Esophagus (tissue), 2 donors: ENCODE results near the gene METTL16. TPM values are rescaled to one million over a fixed set of nuclear protein-coding genes. Genes with fewer than 3 reads are reported as not detected.
"Not testable (repeated sequence)": the region's sequence is repeated elsewhere in the genome, so short reads cannot be mapped to it uniquely, and the experiment has no call there.

Experiments
- H3K27ac ChIP-seq, 2 donors: one replicate each; pipeline ENCODE4 v1.5.1; 2013; ENCODE audit warnings: low read depth in 2 of 2, mild to moderate bottlenecking in 2 of 2, inconsistent platforms in 1 of 2, low read length in 1 of 2, moderate library complexity in 1 of 2
- H3K27me3 ChIP-seq, 2 donors: one replicate each; pipeline ENCODE4 v1.6.1; 2013; ENCODE audit warnings: low read length in 2 of 2, control low read depth in 1 of 2, mild to moderate bottlenecking in 1 of 2; ENCODE audit not compliant: insufficient read depth in 2 of 2, control insufficient read depth in 1 of 2
- H3K36me3 ChIP-seq, 2 donors: one replicate each; pipeline ENCODE4 v1.6.1; 2013; ENCODE audit warnings: low read length in 1 of 2; ENCODE audit not compliant: control insufficient read depth in 2 of 2, insufficient read depth in 2 of 2
- H3K4me1 ChIP-seq, 2 donors: one replicate each; pipeline ENCODE4 v1.6.1; 2013; ENCODE audit warnings: low read length in 1 of 2; ENCODE audit not compliant: control insufficient read depth in 2 of 2, insufficient read depth in 2 of 2
- H3K4me3 ChIP-seq, 2 donors: one replicate each; pipeline ENCODE4 v1.5.1; 2013; ENCODE audit warnings: low read length in 2 of 2, mild to moderate bottlenecking in 2 of 2, low read depth in 1 of 2, moderate library complexity in 1 of 2
- H3K9me3 ChIP-seq, 2 donors: one replicate each; pipeline ENCODE4 v1.6.1; 2013; ENCODE audit warnings: mild to moderate bottlenecking in 2 of 2, low read depth in 1 of 2, low read length in 1 of 2, moderate library complexity in 1 of 2; ENCODE audit not compliant: control insufficient read depth in 2 of 2, insufficient read depth in 1 of 2
- WGBS, 2 donors: extraction: QIAGEN DNeasy Blood & Tissue Kit; methylation state at CpG; one replicate each; pipeline ENCODE4 v1.1.7; 2013; 5-methylcytosine and 5-hydroxymethylcytosine counted together
- polyA plus RNA-seq, 2 donors: library from polyadenylated mRNA; stranded (reverse); fragments of 200-250 nt; gene quantifications; one replicate each; pipeline ENCODE4 v1.2.3, GENCODE V29; 2013
- donor health status: healthy with polysubstance abuse.
- donor health status: Bipolar disorder and iron deficiency.

METTL16 gene, protein sequence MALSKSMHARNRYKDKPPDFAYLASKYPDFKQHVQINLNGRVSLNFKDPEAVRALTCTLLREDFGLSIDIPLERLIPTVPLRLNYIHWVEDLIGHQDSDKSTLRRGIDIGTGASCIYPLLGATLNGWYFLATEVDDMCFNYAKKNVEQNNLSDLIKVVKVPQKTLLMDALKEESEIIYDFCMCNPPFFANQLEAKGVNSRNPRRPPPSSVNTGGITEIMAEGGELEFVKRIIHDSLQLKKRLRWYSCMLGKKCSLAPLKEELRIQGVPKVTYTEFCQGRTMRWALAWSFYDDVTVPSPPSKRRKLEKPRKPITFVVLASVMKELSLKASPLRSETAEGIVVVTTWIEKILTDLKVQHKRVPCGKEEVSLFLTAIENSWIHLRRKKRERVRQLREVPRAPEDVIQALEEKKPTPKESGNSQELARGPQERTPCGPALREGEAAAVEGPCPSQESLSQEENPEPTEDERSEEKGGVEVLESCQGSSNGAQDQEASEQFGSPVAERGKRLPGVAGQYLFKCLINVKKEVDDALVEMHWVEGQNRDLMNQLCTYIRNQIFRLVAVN
- 10 to 100 TPM in 1 of 2 donors, 1 to 10 TPM in 1; 10.0 to 15.1 TPM for polyA plus RNA-seq

DNA sequence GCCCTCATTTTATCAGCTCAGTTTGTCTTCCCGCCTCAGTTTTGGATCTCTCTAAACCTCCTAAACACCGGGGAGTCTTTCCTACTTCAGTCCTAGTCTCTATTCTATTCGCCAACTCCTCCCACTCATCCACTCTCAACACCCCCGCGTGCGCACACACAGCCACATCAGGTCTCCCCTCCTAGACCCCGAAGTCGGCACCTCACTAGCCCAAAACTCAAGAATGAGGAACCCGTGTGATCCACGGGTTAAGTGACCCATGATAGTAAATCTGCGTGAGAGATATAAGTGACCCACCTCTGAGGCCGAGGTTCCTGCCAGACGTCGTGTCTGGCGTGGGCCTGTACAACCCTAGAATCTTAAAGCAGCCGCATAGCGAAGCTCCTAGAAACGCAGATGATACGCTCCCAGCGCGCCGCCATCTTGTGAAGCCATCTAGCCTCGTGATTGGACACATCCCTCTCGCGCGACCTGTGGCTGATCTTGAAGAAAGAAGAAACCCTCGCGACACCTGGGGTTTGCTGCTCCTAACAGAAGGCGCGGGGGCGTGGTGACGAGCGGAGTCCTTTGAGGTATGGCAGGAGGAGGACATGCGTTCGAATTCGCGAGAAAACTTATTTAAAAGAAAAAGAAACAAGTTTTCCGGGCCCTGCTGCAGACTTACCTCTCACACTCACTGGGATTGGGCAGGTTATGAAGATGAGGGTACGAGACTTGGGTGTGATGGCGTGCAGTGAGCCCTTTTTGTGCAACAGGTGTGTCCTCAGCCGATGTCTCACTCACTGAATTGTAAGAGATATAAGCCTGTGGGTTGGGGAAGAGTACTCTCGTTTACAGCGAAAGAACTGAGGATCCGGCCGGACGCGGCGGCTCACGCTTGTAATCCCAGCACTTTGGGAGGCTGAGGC is at the start of gene METTL16:
Gene METTL16 (minus strand): TSS at position 427 of the 908 bp plus-strand sequence. CDS start 9,557 bp downstream, outside the sequence.
- Histone ChIP-seq H3K4me3 (peak within 1 kb of the TSS; percentile 68 to 91), H3K36me3 (no peaks in the 10 kb centered on the region), H3K9me3 (no peaks in the 10 kb centered on the region), H3K27ac (peak within 1 kb of the TSS; percentile 96 to 97), H3K27me3 (no peaks in the 10 kb centered on the region), H3K4me1 (peaks cover 0 to 3% of the 10 kb centered on the region in 2 donors)
- 0% methylated on average over 49 of the region's 49 CpGs for WGBS, 2 donors

GRCh38 chr17:2560658-2561057 is 49.0 kb upstream of the METTL16 start:
- H3K4me1 ChIP-seq, result no peaks in the 10 kb centered on the region
- no peak overlapping the region for H3K27ac ChIP-seq
- no peaks in the 10 kb centered on the region for H3K9me3 ChIP-seq
- no peaks in the 10 kb centered on the region for H3K36me3 ChIP-seq
- no peak overlapping the region for H3K4me3 ChIP-seq
- 79 to 80% methylated on average over 5 of the region's 5 CpGs for WGBS, 2 donors
- no peaks in the 10 kb centered on the region for H3K27me3 ChIP-seq

DNA sequence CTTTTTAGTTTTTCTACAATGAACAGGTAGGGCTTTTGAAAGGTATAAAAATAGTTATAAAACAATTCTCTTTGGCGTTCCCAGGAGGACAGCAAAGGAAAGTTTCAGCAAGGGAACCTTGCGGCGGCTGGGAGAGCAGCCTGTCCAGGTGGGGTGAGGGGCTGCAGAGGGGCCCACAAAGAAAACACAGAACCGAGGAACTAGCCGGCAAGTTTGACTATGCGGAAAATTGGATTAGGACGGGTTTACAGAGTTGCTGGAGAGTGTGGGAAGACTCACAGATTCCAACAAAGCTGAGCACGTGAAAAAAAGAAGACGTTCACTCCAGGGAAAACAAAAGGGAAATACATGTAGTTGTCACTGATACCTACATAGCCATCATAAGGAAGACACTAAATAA is 40.2 kb upstream of the METTL16 start:
- no peak overlapping the region for H3K27ac ChIP-seq
- H3K4me3 ChIP-seq, result no peak overlapping the region
- H3K9me3 ChIP-seq, result no peaks in the 10 kb centered on the region
- H3K27me3 ChIP-seq, result no peaks in the 10 kb centered on the region
- no peaks in the 10 kb centered on the region for H3K36me3 ChIP-seq
- H3K4me1 ChIP-seq, result no peaks in the 10 kb centered on the region
- WGBS, 2 donors, result 53 to 58% methylated on average over 9 of the region's 9 CpGs

DNA sequence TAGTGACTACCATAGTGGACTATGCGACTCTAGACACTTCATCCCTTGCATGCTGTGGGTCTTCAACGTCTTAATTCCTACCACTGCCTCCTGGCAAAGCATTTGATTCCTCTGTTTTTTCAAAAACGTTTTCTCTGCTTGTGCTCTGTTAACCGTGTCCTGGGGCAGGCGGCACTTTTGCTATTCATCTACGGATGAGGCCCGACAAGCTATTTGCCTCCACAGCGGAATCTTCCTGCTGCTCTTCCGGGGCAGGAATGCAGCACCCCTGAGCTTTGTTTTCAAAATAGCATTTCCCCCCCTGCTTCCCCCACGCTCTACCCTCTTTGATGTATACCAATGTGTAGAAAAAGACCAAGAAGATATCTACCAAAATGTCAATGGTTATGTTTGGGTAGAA is 39.8 kb upstream of the METTL16 start:
- Histone ChIP-seq H3K36me3 (no peaks in the 10 kb centered on the region), H3K4me3 (no peak overlapping the region)

GRCh38 chr17:2549392-2550211 is 37.9 kb upstream of the METTL16 start:
- Histone ChIP-seq H3K27ac (no peak overlapping the region), H3K4me1 (no peaks in the 10 kb centered on the region), H3K4me3 (no peak overlapping the region), H3K9me3 (no peaks in the 10 kb centered on the region), H3K36me3 (no peaks in the 10 kb centered on the region), H3K27me3 (no peaks in the 10 kb centered on the region)
- 86 to 89% methylated on average over 8 of the region's 8 CpGs for WGBS, 2 donors

More for the DNA sequence above, 39.8 kb upstream of the METTL16 start:
- WGBS, 2 donors, result 49 to 52% methylated on average over 10 of the region's 10 CpGs
- no peak overlapping the region for H3K27ac ChIP-seq
- no peaks in the 10 kb centered on the region for H3K9me3 ChIP-seq
- no peaks in the 10 kb centered on the region for H3K27me3 ChIP-seq
- no peaks in the 10 kb centered on the region for H3K4me1 ChIP-seq

DNA sequence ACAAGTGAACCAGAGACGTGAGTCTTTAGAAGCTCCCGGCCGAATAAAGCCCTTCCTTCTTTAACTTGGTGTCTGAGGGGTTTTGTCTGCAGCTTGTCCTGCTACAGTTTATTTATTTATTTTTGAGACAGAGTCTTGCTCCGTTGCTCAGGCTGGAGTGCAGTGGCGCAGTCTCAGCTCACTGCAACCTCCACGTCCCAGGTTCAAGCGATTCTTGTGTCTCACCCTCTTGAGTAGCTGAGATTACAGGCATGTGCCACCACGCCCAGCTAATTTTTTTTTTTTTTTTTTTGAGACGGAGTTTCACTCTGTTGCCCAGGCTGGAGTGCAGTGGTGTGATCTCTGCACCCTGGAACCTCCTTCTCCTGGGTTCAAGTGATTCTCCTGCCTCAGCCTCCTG is 36.3 kb upstream of the METTL16 start:
- H3K36me3 ChIP-seq, H3K27me3 ChIP-seq, H3K4me3 ChIP-seq, H3K4me1 ChIP-seq, H3K9me3 ChIP-seq, H3K27ac ChIP-seq: not testable (repeated sequence)
- 56 to 57% methylated on average over 9 of the region's 9 CpGs for WGBS, 2 donors

DNA sequence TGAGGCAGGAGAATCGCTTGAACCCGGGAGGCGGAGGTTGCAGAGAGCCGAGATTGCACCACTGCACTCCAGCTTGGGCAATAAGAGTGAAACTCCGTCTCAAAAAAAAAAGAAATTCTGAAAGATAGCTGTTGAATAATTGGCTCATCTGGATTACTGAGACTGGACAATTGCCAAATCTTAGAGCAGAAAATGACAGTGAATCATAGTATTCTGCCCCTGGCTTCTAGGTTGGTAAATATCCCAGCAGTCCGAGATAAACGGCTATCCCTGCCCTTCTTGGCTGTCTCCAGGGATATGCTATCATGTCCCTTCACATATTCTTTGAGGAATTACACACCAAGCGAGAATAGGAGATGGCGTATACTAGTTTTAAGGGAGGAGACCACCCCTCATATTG is 35.5 kb upstream of the METTL16 start:
- Histone ChIP-seq H3K4me1 (no peaks in the 10 kb centered on the region), H3K27me3 (no peaks in the 10 kb centered on the region), H3K27ac (no peak overlapping the region), H3K9me3 (no peaks in the 10 kb centered on the region), H3K36me3 (no peaks in the 10 kb centered on the region), H3K4me3 (no peak overlapping the region)
- WGBS, 2 donors, result 57 to 66% methylated on average over 9 of the region's 9 CpGs

GRCh38 chr17:2545393-2545792 is 33.7 kb upstream of the METTL16 start:
- Histone ChIP-seq H3K36me3 (no peaks in the 10 kb centered on the region), H3K27me3 (no peaks in the 10 kb centered on the region), H3K4me1 (no peaks in the 10 kb centered on the region), H3K4me3 (no peak overlapping the region), H3K27ac (no peak overlapping the region), H3K9me3 (no peaks in the 10 kb centered on the region)
- WGBS, 2 donors, result 79 to 90% methylated on average over 7 of the region's 7 CpGs

GRCh38 chr17:2542456-2542855 is 30.8 kb upstream of the METTL16 start:
- Histone ChIP-seq H3K4me1 (no peaks in the 10 kb centered on the region), H3K4me3 (no peak overlapping the region), H3K36me3 (no peaks in the 10 kb centered on the region), H3K9me3 (no peaks in the 10 kb centered on the region), H3K27ac (no peak overlapping the region), H3K27me3 (no peaks in the 10 kb centered on the region)
- WGBS, 2 donors, result 50 to 59% methylated on average over 7 of the region's 7 CpGs
